ENCODE data around the gene ITPR1. TPM values are rescaled to one million over a fixed set of nuclear protein-coding genes. Genes with fewer than 3 reads are reported as not detected.

ITPR1 gene
- polyA plus RNA-seq, 1 of the 3 experiments (the other 2 are of a cell fraction) = 5.9 TPM

DNA sequence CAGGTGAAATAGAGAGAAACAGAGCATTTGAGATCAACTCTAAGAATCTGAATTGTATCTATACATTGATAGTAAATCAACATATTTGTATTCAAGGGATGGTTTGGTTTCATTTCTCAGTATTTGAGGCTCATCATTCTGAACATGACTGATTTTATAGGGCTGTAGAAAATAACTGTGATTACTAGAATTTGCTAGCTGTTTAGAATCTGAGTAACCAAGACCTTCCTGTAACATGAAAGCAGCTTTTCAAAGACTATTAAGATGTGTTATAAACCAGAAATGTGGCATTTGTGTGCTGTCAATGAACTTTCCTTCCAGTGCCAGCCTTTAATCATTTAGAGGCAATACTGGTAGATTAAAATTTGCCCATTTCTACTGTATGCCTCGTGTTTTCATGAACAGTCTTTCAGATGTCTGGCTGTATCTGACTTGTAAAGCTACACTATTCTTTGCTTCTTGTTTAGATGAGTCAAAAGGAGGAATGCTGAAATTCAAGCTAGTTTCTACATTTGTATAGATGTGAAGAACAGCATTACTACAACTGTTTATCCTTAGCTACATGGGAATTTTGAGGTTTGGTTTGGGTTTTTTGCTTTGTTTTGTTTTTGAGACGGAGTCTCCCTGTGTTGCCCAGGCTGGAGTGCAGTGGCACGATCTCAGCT, 348.8 kb downstream of the ITPR1 start:
- Histone ChIP-seq H3K36me3 (replicated peaks in 1 of 2; ENCODE audit: control insufficient read depth in 1 of 2, insufficient read depth in 2 of 2, low read length in 1 of 2) (peaks cover 0 to 7% of the 10 kb centered on the region in 2 experiments), H3K9ac (no peak overlapping the region), H3K4me2 (no peak overlapping the region), H3K4me3 (ENCODE audit: low read depth in 2 of 2, low read length in 1 of 2) (no peak overlapping the region), H3K9me2 (no peaks in the 10 kb centered on the region), H3F3A (replicated peaks; ENCODE audit: insufficient read depth) (no peaks in the 10 kb centered on the region), H3K27me3 (ENCODE audit: insufficient read depth) (no peaks in the 10 kb centered on the region), H2AFZ (ENCODE audit: low read depth) (no peak overlapping the region), H3K79me2 (ENCODE audit: insufficient read depth) (no peaks in the 10 kb centered on the region), H3K27ac (ENCODE audit: low read depth in 2 of 2, low read length in 1 of 2) (no peak overlapping the region; a peak in 1 of 4 replicates), H3K4me1 (ENCODE audit: control insufficient read depth in 1 of 2, insufficient read depth in 2 of 2, low read depth in 1 of 2, low read length in 1 of 2) (peaks cover 0 to 7% of the 10 kb centered on the region in 2 experiments; a peak in 2 of 4 replicates), H3K9me3 (no peaks in the 10 kb centered on the region), H4K20me1 (ENCODE audit: insufficient read depth) (no peaks in the 10 kb centered on the region)
- no peak for DNase-seq
- POLR2A ChIA-PET = no interaction called here
- TF ChIP-seq, protein P1, sequence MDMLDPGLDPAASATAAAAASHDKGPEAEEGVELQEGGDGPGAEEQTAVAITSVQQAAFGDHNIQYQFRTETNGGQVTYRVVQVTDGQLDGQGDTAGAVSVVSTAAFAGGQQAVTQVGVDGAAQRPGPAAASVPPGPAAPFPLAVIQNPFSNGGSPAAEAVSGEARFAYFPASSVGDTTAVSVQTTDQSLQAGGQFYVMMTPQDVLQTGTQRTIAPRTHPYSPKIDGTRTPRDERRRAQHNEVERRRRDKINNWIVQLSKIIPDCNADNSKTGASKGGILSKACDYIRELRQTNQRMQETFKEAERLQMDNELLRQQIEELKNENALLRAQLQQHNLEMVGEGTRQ (IDR thresholded peaks at IDR 0.05; ENCODE audit: borderline replicate concordance, low read depth, low read length) = no peak
- TF ChIP-seq NRF1 (IDR thresholded peaks at IDR 0.05; ENCODE audit: low read depth, low read length) = no peak
- TF ChIP-seq EP300 (IDR thresholded peaks at IDR 0.05; ENCODE audit: borderline replicate concordance in 1 of 2, low read depth in 1 of 2, low read length in 1 of 2) = no peak
- no peak for TF ChIP-seq YY1 (IDR thresholded peaks at IDR 0.05; ENCODE audit: low read depth)
- TF ChIP-seq GABPA (IDR thresholded peaks at IDR 0.05; ENCODE audit: low read depth) = no peak
- TF ChIP-seq ELF1 (IDR thresholded peaks at IDR 0.05) = no peak
- TF ChIP-seq, protein P2, sequence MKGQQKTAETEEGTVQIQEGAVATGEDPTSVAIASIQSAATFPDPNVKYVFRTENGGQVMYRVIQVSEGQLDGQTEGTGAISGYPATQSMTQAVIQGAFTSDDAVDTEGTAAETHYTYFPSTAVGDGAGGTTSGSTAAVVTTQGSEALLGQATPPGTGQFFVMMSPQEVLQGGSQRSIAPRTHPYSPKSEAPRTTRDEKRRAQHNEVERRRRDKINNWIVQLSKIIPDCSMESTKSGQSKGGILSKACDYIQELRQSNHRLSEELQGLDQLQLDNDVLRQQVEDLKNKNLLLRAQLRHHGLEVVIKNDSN (IDR thresholded peaks at IDR 0.05; ENCODE audit: borderline replicate concordance, low read depth) = no peak
- TF ChIP-seq, protein P3, sequence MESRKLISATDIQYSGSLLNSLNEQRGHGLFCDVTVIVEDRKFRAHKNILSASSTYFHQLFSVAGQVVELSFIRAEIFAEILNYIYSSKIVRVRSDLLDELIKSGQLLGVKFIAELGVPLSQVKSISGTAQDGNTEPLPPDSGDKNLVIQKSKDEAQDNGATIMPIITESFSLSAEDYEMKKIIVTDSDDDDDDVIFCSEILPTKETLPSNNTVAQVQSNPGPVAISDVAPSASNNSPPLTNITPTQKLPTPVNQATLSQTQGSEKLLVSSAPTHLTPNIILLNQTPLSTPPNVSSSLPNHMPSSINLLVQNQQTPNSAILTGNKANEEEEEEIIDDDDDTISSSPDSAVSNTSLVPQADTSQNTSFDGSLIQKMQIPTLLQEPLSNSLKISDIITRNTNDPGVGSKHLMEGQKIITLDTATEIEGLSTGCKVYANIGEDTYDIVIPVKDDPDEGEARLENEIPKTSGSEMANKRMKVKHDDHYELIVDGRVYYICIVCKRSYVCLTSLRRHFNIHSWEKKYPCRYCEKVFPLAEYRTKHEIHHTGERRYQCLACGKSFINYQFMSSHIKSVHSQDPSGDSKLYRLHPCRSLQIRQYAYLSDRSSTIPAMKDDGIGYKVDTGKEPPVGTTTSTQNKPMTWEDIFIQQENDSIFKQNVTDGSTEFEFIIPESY (IDR thresholded peaks at IDR 0.05; ENCODE audit: borderline replicate concordance, low read depth) = no peak
- CTCF ChIA-PET = interaction anchor here (1.0 kb wide), 1 partner anchor 10 kb away, joined by 4 read pairs; no protein-coding TSS in a partner anchor
- 81% methylated on average over 3 of the region's 3 CpGs for WGBS (ENCODE audit: low lambda C conversion rate)

DNA sequence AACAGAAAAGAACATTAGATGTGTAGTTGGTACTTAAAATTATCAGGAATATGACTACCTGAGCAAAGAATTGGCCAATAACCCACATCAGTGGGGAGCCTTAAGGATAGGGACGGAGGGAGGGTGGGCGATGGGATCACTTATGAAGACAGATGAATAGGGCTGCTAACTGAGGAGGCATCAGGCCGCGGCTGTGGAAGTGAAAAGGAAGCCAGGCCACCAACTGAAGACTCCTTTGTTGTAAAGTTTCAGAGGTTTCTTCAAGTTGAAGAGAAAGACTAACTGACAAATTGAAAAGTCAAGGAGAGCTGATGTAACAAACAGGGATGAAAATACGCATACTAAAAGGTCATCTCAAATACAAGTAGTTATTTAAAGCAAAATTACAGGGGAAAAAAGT, 350.5 kb downstream of the ITPR1 start:
- peaks cover 0 to 17% of the 10 kb centered on the region in 2 experiments; a peak in 2 of 4 replicates for H3K4me1 ChIP-seq (ENCODE audit: control insufficient read depth in 1 of 2, insufficient read depth in 2 of 2, low read depth in 1 of 2, low read length in 1 of 2)
- H3K9ac ChIP-seq = no peak overlapping the region
- no peaks in the 10 kb centered on the region for H3K9me3 ChIP-seq
- no peak overlapping the region for H3K4me3 ChIP-seq (ENCODE audit: low read depth in 2 of 2, low read length in 1 of 2)
- no peaks in the 10 kb centered on the region for H3K36me3 ChIP-seq (replicated peaks in 1 of 2; ENCODE audit: control insufficient read depth in 1 of 2, insufficient read depth in 2 of 2, low read length in 1 of 2)
- H3F3A ChIP-seq (replicated peaks; ENCODE audit: insufficient read depth) = no peaks in the 10 kb centered on the region
- no peaks in the 10 kb centered on the region for H4K20me1 ChIP-seq (ENCODE audit: insufficient read depth)
- no peak overlapping the region for H3K4me2 ChIP-seq
- no peaks in the 10 kb centered on the region for H3K9me2 ChIP-seq
- DNase-seq = no peak
- 93% methylated on average over 5 of the region's 5 CpGs for WGBS (ENCODE audit: low lambda C conversion rate)
- no peak for TF ChIP-seq FOXM1 (IDR thresholded peaks at IDR 0.05; ENCODE audit: low read depth)
- TF ChIP-seq, protein P1 (IDR thresholded peaks at IDR 0.05; ENCODE audit: borderline replicate concordance, low read depth, low read length) = no peak
- TF ChIP-seq, protein P3 (IDR thresholded peaks at IDR 0.05; ENCODE audit: borderline replicate concordance, low read depth) = no peak
- no peak for TF ChIP-seq MXI1 (IDR thresholded peaks at IDR 0.05; ENCODE audit: low read depth, low read length)
- no peak for TF ChIP-seq RCOR1 (IDR thresholded peaks at IDR 0.05; ENCODE audit: low read length)
- TF ChIP-seq GATA2 (CRISPR knock-in tag; IDR thresholded peaks at IDR 0.05) = no peak
- no peak for TF ChIP-seq NFIC (IDR thresholded peaks at IDR 0.05; ENCODE audit: borderline replicate concordance)
- no peak for TF ChIP-seq JUND (IDR thresholded peaks at IDR 0.05)
- no peak for TF ChIP-seq RFX5 (IDR thresholded peaks at IDR 0.05; ENCODE audit: low read length)
- no peak for TF ChIP-seq GABPA (IDR thresholded peaks at IDR 0.05; ENCODE audit: low read depth)
- TF ChIP-seq TCF12 (IDR thresholded peaks at IDR 0.05) = no peak
- TF ChIP-seq TEAD4 (IDR thresholded peaks at IDR 0.05; ENCODE audit: borderline replicate concordance, insufficient read depth) = no peak
- no peak for TF ChIP-seq EP300 (IDR thresholded peaks at IDR 0.05; ENCODE audit: borderline replicate concordance in 1 of 2, low read depth in 1 of 2, low read length in 1 of 2)
- H3K27me3 ChIP-seq (ENCODE audit: insufficient read depth) = no peaks in the 10 kb centered on the region
- H3K79me2 ChIP-seq (ENCODE audit: insufficient read depth) = no peaks in the 10 kb centered on the region
- H2AFZ ChIP-seq (ENCODE audit: low read depth) = no peak overlapping the region
- ChIA-PET CTCF (no interaction called here), POLR2A (no interaction called here)
- H3K27ac ChIP-seq (ENCODE audit: low read depth in 2 of 2, low read length in 1 of 2) = no peak overlapping the region

Measured in SK-N-SH (cell line).